Right lobe of liver (tissue), 4 donors: ENCODE results near the gene ITGA8.

Experiments
- CTCF ChIP-seq, 4 donors: fragments of 200-600 bp in 3 of 4; fragments of 450-650 bp in 1 of 4; IDR thresholded peaks; one replicate each; pipeline versions ENCODE4 v1.5.1 to v1.8.0; 2016 to 2022; ENCODE audit warnings: antibody characterized with exemption in 4 of 4, mild to moderate bottlenecking in 2 of 4
- POLR2A ChIP-seq: fragments of 450-650 bp; IDR thresholded peaks from one replicate; pipeline ENCODE4 v1.6.1; 2017; ENCODE audit warnings: antibody characterized with exemption, mild to moderate bottlenecking
- donor health status: DM: no; HTN: no; CAD: no.
- donor health status: DM: no; HTN: no; CAD: no.
- donor health status: DM: no; HTN: yes; CAD: no.

GRCh38 chr10:15626937-15627336 is 92.8 kb downstream of the ITGA8 start:
- no peak for TF ChIP-seq POLR2A
- no peak for TF ChIP-seq CTCF (IDR thresholded peaks at IDR 0.05)
